Upper lobe of right lung (tissue), 1 donor: ENCODE data around the gene CHD2. TPM values are rescaled to one million over a fixed set of nuclear protein-coding genes. Genes with fewer than 3 reads are reported as not detected.
A peak's percentile ranks its signal among the peaks of the same experiment; 100 is the strongest.

Experiments used
- ATAC-seq: fragments of 200-7000 bp; cut with Tn5 transposase; one replicate; pipeline ENCODE4 v1.9.1; 2020; ENCODE audit warnings: mild to moderate bottlenecking, moderate library complexity
- DNase-seq: peaks from one replicate; pipeline ENCODE4 v3.0.0-alpha.2; 2020
- H3K27ac ChIP-seq: fragments of 200-600 bp; one replicate; pipeline ENCODE4 v1.8.0; 2022
- H3K27me3 ChIP-seq: fragments of 200-600 bp; one replicate; pipeline ENCODE4 v1.8.0; 2022; ENCODE audit warnings: mild to moderate bottlenecking
- H3K36me3 ChIP-seq: fragments of 200-600 bp; one replicate; pipeline ENCODE4 v1.8.0; 2022
- H3K4me1 ChIP-seq: fragments of 200-600 bp; one replicate; pipeline ENCODE4 v1.8.0; 2022
- H3K4me3 ChIP-seq: fragments of 200-600 bp; one replicate; pipeline ENCODE4 v1.8.0; 2022; ENCODE audit warnings: mild to moderate bottlenecking
- H3K9me3 ChIP-seq: fragments of 200-600 bp; one replicate; pipeline ENCODE4 v1.8.0; 2022
- CTCF ChIP-seq: fragments of 200-600 bp; IDR thresholded peaks from one replicate; pipeline ENCODE4 v1.8.0; 2022; ENCODE audit warnings: antibody characterized with exemption
- intact Hi-C: fragments of 100-400 bp; cut with DNase I; formaldehyde crosslinking; loops from one replicate; pipeline ENCODE4 v1.11.0; 2022
- microRNA-seq: library from miRNA; unstranded; fragments of <30 nt; microRNA quantifications from one replicate; pipeline ENCODE4 v1.2.0, GENCODE V29; 2020; ENCODE audit warnings: borderline microRNAs expressed
- total RNA-seq: library from RNA; stranded (reverse); fragmentation: NEBNext Ultra II Directional; extraction: Animal tissue kit (Norgen Biotek cat#: 25700); gene quantifications from one replicate; pipeline ENCODE4 v1.2.1, GENCODE V29; 2021
- donor health status: DM: no; HTN: yes; CAD: no; lungs with severe emphysema.

CHD2 gene
- total RNA-seq, 1 donor from 2014 or later = 161 TPM

DNA sequence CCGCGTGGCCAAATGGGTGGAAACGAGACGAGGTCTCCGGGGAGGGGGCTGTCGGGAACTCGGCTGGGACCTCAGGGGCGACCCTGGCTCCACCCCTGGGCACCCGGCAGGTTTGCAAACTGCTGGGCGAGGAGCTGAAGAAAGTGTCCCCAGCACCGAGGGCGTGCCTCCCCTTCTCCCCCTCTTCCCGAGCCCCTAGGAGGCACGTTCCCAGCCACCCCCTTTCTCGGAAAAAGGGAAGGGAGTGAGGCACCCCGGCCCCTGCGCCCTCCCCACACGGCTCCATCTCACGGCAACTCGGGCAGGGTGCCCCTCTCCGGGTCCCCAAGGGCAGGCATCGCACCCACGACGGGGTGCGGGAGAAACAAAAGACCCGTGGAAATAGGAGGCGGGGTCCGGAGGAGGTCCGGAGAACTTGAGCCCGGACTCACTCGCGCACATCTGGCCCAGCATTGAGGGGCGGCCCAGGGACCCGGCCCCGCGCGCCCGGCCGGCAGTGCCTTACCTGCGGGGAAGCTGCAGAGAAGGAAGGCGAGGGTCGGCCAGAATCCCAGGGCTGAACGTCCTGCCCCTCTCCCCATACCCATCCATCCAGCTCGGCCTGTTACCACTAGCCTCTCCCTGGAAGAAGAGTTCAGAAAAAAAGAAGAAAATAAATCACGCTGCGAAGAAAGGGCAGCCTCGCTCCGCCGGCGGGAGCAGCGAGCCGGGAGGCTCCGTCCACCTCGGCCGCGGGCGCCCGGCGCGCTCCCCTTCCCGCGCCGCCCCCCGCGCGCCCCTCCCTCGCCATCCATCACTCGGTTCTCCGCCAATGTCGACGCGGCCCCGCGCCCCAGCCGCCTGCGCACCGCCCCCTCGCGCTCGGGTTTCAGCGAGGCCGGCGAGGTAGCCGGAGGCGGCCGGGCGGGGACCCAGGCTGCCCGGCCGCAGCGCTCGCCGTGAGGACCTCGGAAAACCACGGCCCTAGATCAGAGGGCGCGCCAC, 172.6 kb downstream of the CHD2 start:
- Histone ChIP-seq H3K36me3 (no peaks in the 10 kb centered on the region), H3K9me3 (no peaks in the 10 kb centered on the region), H3K4me3 (peak overlapping the region; percentile 62), H3K4me1 (peaks cover 9% of the 10 kb centered on the region), H3K27ac (peak overlapping the region; percentile 58), H3K27me3 (peaks cover 13% of the 10 kb centered on the region)
- ATAC-seq = peak; percentile 93
- peak; percentile 91 for DNase-seq
- no peak for TF ChIP-seq CTCF
- intact Hi-C loops = no loop called here

DNA sequence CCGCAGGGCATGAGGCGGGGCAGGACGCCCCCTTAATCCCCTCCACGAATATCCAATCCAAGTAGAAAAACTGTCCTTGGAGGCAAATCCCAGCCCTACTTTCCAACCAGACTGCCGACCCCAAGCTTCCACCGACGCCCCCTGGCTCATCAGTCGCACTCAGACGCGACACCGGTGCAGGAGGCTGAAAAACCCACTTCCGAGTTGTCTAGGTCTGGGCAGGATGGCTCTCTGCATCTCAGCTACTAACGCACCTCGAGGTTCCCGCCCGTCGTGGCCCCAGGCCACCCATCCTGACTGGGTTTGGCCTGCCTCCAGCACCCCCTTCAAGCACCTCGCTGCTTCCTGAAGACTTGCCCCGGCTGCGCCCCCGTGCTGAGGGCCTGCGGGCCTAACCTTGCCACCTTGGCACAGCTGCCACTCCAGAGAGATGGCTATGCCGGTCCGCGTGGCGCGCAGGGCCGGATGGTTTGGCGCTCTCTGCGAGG, 173.4 kb downstream of the CHD2 start:
- intact Hi-C loops = no loop called here
- peak; percentile 71 for DNase-seq
- no peaks in the 10 kb centered on the region for H3K9me3 ChIP-seq
- H3K27ac ChIP-seq = no peak overlapping the region
- no peak for TF ChIP-seq CTCF
- peaks cover 9% of the 10 kb centered on the region for H3K4me1 ChIP-seq
- H3K36me3 ChIP-seq = no peaks in the 10 kb centered on the region
- H3K27me3 ChIP-seq = peaks cover 13% of the 10 kb centered on the region
- peak; percentile 2 for ATAC-seq
- peak overlapping the region; percentile 62 for H3K4me3 ChIP-seq

DNA sequence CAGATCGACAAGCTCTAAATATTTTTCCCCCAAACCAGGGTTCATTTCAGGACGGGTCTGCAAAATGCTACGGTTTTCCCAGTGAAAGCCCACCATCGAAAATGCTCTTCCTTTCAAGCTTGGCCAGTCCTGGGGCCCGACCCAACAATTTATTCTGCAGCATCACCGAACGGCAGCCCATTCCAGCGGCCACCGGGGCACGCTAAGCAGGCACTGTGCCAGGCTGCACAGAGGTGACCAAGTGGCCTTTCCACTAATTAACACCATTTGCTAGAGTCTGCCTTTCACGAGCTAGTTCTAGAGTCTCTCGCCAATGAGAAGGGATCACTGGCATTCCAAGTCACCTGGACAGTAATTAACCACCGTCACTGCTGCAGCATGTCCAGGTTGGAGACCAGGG, 174.5 kb downstream of the CHD2 start:
- no peaks in the 10 kb centered on the region for H3K36me3 ChIP-seq
- no peak for DNase-seq
- peaks cover 13% of the 10 kb centered on the region for H3K27me3 ChIP-seq
- no peak for ATAC-seq
- intact Hi-C loops = no loop called here
- no peak for TF ChIP-seq CTCF
- H3K27ac ChIP-seq = no peak overlapping the region
- no peak overlapping the region for H3K4me3 ChIP-seq
- H3K9me3 ChIP-seq = no peaks in the 10 kb centered on the region
- peaks cover 9% of the 10 kb centered on the region for H3K4me1 ChIP-seq

- no peak for DNase-seq
- TF ChIP-seq CTCF = no peak
- no peak overlapping the region for H3K27ac ChIP-seq
- H3K27me3 ChIP-seq = peaks cover 11% of the 10 kb centered on the region
- H3K4me3 ChIP-seq = no peak overlapping the region
- intact Hi-C loops = no loop called here
- no peaks in the 10 kb centered on the region for H3K36me3 ChIP-seq
- peaks cover 4% of the 10 kb centered on the region for H3K4me1 ChIP-seq
- H3K9me3 ChIP-seq = no peaks in the 10 kb centered on the region
- no peak for ATAC-seq
Measured at GRCh38 chr15:93076217-93076616, 176.1 kb downstream of the CHD2 start.

GRCh38 chr15:93076875-93077274, 176.8 kb downstream of the CHD2 start:
- Histone ChIP-seq H3K27me3 (peaks cover 6% of the 10 kb centered on the region), H3K36me3 (no peaks in the 10 kb centered on the region), H3K27ac (no peak overlapping the region), H3K9me3 (no peaks in the 10 kb centered on the region), H3K4me3 (no peak overlapping the region), H3K4me1 (peaks cover 3% of the 10 kb centered on the region)
- ATAC-seq = no peak
- TF ChIP-seq CTCF = no peak
- intact Hi-C loops = no loop called here
- DNase-seq = no peak

Small RNA genes lying within 50 kb of the gene (microRNA-seq; reads per million reads assigned to microRNA genes)
- not detected for gene MIR3175

Other genes with a start within 250 kb of the CHD2 start
- 62.9 TPM for gene FAM174B, start 244.5 kb upstream of the CHD2 start, total RNA-seq
- gene RGMA, start 188.9 kb downstream of the CHD2 start, total RNA-seq = 4.1 TPM